ENCODE data around the gene ANTXR1.

Gene ANTXR1

DNA sequence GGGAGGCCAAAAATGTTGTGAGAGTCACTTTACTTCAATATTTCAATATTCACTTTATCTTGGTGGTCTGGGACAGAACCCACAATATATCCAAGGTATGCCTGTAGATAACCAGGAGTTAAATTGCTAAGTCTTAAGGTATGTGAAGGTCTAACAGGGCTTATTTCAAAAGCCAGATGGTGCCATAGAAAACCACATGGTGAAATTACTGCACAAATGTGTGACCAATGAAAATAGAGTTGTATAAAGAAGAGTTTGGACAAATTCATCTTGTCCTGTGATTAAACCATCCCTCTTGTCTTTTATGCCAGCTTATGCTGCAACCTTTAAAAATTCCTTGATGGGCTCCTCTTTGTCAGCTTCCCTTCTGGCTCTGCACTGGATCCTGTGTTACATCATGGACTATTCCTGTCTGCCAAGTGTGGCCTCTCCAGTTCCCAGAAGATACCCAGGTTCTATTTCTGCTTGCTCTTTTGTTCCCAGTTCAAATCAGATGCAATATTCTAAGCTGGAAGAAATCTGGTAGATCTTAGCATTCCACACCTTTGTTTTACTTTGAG lies 46.8 kb downstream of the ANTXR1 start:
- TF ChIP-seq, protein P1, sequence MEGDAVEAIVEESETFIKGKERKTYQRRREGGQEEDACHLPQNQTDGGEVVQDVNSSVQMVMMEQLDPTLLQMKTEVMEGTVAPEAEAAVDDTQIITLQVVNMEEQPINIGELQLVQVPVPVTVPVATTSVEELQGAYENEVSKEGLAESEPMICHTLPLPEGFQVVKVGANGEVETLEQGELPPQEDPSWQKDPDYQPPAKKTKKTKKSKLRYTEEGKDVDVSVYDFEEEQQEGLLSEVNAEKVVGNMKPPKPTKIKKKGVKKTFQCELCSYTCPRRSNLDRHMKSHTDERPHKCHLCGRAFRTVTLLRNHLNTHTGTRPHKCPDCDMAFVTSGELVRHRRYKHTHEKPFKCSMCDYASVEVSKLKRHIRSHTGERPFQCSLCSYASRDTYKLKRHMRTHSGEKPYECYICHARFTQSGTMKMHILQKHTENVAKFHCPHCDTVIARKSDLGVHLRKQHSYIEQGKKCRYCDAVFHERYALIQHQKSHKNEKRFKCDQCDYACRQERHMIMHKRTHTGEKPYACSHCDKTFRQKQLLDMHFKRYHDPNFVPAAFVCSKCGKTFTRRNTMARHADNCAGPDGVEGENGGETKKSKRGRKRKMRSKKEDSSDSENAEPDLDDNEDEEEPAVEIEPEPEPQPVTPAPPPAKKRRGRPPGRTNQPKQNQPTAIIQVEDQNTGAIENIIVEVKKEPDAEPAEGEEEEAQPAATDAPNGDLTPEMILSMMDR (conservative IDR thresholded peaks at IDR 0.05): no peak
- no peak for TF ChIP-seq ZFX (IDR thresholded peaks at IDR 0.05)
- H3K27ac ChIP-seq: no peak overlapping the region

DNA sequence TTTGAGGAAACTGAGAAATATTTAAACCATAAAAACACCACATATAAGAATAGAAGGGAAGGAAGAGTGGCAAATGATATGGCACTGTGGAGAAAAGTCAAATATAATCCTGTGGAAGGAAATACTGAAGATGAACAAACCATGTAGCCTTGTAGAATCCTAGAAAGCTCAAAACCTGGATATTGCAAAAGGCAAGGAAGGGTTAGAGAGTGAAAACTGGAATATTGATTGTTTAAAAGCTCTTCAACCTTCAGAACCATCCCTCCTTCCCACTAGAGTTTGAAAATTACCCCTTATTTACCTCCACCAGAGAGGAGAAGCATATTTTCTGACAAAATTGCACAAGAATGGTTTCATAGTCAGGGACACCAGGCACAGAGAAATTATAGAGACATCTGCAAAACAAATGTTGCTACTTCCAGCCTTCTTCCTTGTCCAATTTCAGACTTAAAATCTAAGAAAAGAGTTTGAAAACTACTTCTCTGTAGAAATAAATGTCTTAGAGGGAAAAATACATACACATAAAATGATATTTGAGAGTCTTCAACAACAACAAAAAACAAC lies 48.0 kb downstream of the ANTXR1 start:
- H3K27ac ChIP-seq: no peak overlapping the region
- no peak for TF ChIP-seq ZFX (IDR thresholded peaks at IDR 0.05)
- TF ChIP-seq, protein P1 (conservative IDR thresholded peaks at IDR 0.05): no peak

DNA sequence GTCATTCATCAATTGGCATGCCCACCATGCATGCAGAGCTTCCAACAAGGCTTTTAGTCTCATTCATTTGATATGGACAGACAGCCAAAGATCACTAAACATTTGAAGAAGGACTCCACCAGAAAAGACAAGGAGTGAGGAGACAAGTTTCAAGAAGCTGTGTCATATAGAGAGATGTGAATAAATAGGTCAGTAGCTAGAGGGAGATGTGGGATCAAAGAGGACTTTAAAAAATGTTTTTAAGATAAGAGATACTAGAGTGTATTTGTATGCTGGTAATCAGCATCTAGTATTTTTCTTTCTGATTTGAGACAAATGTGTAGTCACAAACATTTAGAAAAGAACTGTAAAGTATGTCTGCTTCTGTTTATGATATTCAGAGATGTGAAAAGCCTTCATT lies 48.5 kb downstream of the ANTXR1 start:
- no peak overlapping the region for H3K27ac ChIP-seq
- TF ChIP-seq, protein P1 (conservative IDR thresholded peaks at IDR 0.05): no peak
- no peak for TF ChIP-seq ZFX (IDR thresholded peaks at IDR 0.05)

DNA sequence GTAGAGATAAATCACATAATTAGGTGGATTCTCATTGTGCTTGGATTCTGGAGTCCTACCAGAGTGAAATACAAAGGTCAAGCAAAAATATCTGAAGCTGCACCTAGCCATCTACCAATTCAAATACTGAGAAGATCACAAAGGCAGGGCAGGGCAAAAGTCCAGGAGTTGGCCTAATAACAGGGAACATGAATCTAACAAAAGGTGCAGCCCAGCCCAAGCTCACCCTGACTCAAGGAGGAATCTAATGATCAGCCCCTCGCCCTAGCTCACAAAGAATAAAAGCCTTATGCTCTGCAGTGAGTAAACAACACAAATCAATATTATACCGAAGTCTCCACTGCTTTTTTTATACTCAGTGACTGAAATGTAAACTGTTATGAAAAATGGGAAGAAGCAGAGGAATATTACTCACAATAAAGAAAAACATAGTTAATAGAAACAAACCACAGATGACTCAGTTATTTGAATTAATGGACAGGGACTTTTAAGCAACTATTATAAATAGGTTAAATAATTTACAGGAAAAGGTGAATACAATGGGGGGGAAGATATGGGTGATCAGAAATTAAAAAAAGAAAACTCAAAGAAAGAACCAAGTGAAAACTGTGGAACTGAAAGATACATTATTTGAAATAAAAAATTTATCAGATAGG lies 49.5 kb downstream of the ANTXR1 start:
- H3K27ac ChIP-seq: no peak overlapping the region
- no peak for TF ChIP-seq ZFX (IDR thresholded peaks at IDR 0.05)
- TF ChIP-seq, protein P1 (conservative IDR thresholded peaks at IDR 0.05): no peak

DNA sequence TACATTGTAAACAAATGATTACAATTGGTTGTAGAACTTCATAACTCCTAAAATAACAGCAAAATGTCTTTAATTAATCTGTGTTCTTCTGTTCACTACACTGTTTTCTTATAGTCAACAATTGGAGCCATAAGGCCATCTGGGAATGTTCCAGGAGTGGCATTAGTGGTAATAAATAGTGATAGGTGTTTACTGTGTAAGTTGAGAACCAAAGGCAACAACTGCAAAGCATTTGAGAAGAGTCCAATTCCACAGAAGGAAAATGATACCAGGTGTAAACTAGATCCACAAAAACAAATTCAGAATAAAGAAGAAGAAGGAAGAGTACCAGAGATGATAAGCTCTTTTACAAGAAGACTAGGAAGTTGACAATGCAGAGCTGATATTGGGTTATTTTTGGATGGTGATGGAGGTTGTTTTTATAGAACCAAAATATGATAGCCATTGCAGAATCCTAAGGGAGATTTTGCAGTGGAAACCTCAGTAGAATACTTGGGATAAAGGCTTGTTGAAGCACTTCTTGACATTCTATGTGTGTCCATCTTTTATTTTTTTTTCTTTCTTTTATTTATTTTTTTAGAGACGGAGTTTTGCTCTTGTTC lies 52.9 kb downstream of the ANTXR1 start:
- H3K27ac ChIP-seq: no peak overlapping the region; the same call in 1 of the 2 replicates
- TF ChIP-seq, protein P1 (conservative IDR thresholded peaks at IDR 0.05): no peak
- no peak for TF ChIP-seq ZFX (IDR thresholded peaks at IDR 0.05)

DNA sequence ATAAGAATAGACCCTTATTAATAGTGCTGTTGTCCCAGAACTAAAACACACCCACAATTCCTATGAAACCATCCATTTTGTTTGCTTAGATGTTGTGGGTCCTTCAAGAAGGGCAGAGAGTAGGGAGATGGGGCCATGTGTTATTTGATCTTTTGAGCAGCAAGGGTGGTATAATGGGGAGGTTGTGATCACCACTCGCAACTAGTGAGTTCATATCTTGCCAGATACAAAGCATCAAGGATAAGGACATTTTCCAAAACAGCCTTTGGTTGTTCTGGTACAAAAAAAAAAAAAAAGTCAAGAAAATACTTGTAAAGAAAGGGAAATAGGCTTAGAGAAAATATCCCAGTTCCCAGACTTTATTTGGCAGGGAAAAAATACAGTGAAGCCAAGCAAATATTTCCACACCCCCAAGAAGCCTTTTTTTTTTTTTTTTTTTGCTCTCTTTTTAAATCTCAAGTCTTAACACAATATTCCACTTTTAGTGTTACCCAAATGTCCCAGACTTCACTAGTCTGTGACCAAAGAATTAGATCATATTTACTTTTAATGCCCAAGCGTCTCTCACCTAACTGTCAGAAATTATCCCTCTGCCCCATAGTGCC lies 54.1 kb downstream of the ANTXR1 start:
- TF ChIP-seq, protein P1 (conservative IDR thresholded peaks at IDR 0.05): no peak
- TF ChIP-seq ZFX (IDR thresholded peaks at IDR 0.05): no peak
- H3K27ac ChIP-seq: no peak overlapping the region

DNA sequence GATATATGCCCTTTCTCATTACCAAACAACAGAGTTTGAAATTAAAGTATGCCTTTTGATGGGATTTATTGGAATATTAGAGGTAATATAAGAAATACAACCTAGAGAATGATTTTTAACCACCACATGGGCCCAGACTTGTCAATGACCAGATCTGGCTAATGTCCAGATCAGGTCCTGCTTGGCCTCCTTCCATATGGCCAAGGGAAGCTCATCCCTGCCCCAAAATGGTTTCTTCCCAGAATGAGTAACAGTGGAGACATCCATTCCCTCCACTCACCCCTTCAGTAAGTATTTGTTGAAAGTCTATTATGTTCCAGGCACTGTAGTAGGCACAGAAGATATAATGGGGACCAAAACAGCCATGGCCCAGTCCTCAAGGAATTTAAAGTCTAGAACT lies 54.9 kb downstream of the ANTXR1 start:
- TF ChIP-seq, protein P1 (conservative IDR thresholded peaks at IDR 0.05): no peak
- no peak for TF ChIP-seq ZFX (IDR thresholded peaks at IDR 0.05)

More for the DNA sequence above, 54.9 kb downstream of the ANTXR1 start:
- no peak overlapping the region for H3K27ac ChIP-seq

All from C4-2B (cell line).